HG03432 (cell line): ENCODE results near the gene ATG16L2.
"Not testable (repeated sequence)": the region's sequence is repeated elsewhere in the genome, so short reads cannot be mapped to it uniquely, and the experiment has no call there.

Source experiments
- ATAC-seq: cut with Tn5 transposase; IDR thresholded peaks from one replicate; pipeline ENCODE4 v1.9.1; 2021; ENCODE audit warnings: mild to moderate bottlenecking, moderate library complexity; ENCODE audit not compliant: unreplicated experiment

Gene ATG16L2

GRCh38 chr11:72824811-72825505, 10.7 kb downstream of the ATG16L2 start:
- ATAC-seq, result no peak

- no peak for ATAC-seq
Measured at GRCh38 chr11:72825661-72826060, 11.4 kb downstream of the ATG16L2 start.

- ATAC-seq, result no peak
Measured at GRCh38 chr11:72826191-72826941, 12.2 kb downstream of the ATG16L2 start.

GRCh38 chr11:72826942-72827480, 12.8 kb downstream of the ATG16L2 start:
- no peak for ATAC-seq

- not testable (repeated sequence) for ATAC-seq
Measured at GRCh38 chr11:72827656-72828055, 13.4 kb downstream of the ATG16L2 start.

DNA sequence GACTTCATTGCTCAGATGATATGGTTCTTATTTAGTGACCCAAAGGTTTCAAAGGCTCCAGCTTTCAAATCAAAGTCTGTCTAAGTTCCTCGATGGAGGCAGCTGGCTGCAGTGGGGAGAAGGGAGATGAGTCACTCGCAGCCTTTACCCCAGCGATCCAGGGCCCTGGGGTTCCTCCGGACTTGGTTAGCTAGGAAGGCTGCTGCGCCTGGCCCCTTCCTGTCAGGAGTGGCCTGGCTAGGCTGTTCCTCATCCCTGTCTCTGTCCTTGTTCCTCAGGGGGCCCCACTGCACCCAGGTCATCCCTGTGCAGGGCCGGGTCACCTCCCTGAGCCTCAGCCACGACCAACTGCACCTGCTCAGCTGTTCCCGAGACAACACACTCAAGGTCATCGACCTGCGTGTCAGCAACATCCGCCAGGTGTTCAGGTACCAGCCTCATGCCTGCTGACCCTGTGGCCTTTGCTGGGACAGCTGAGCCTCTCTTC, 13.9 kb downstream of the ATG16L2 start:
- ATAC-seq, result no peak

DNA sequence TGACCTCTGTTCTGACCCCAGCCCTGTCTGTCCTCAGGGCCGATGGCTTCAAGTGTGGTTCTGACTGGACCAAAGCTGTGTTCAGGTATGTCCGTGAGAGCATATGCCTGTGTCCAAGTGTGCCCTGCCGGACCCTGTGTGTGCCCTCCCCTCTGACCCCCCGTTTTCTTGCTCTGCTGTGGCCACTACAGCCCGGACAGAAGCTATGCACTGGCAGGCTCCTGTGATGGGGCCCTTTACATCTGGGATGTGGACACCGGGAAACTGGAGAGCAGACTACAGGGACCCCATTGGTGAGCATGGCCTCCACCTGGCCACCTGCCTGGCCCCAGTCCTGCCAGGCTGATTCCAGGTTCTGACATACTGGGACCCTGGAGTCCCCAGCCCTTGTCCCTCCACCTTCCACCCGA, 14.5 kb downstream of the ATG16L2 start:
- no peak for ATAC-seq

DNA sequence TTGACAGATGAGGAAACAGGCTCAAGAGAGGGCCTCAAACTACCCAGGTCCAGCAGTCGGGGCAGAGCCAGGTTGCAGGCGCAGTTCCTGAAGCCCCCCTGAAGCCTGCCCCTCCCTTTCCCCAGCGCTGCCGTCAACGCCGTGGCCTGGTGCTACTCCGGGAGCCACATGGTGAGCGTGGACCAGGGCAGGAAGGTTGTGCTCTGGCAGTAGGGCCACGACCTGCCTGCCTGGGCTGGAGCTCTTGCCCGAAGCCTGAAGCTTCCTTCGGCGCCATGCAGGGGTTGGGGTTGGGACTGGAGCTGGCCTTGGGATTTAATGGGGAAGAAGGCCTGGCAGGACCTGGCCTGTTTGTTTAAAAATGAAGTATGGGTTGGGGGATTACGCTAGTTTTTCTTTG, 15.0 kb downstream of the ATG16L2 start:
- ATAC-seq, result no peak

DNA sequence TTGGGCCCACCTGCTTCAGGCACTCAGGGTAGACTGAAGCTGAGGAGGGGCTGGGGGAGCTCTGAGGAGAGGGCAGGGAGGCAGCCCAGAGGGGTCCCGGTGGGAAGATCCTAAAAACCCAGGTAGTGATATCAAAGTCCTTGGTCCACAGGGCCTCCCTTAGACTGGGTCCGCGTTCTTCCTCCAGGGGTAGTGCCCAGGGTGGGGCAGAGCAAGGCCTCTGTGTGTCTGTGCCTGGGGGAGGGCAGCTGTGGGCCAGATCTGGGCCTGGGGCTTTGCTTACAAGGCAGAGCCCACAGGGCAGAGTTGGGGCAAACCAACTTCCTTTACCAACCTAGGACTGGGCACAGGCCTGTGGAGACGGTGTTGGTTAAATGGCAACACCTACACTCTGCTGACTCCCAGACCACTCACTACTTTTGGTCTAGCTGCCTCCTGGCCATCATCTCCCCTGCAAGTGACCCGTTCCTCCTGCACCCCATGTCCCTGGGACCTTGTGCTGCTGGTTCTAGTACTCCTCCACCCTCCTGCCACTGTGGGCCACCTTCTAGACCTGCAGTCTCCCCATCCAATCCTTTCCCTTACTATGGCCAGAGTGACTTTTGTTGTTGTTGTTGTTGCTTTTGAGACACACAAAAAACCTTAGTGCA, 15.8 kb downstream of the ATG16L2 start:
- no peak for ATAC-seq

- no peak for ATAC-seq
Measured at GRCh38 chr11:72831521-72832300, 17.5 kb downstream of the ATG16L2 start.

DNA sequence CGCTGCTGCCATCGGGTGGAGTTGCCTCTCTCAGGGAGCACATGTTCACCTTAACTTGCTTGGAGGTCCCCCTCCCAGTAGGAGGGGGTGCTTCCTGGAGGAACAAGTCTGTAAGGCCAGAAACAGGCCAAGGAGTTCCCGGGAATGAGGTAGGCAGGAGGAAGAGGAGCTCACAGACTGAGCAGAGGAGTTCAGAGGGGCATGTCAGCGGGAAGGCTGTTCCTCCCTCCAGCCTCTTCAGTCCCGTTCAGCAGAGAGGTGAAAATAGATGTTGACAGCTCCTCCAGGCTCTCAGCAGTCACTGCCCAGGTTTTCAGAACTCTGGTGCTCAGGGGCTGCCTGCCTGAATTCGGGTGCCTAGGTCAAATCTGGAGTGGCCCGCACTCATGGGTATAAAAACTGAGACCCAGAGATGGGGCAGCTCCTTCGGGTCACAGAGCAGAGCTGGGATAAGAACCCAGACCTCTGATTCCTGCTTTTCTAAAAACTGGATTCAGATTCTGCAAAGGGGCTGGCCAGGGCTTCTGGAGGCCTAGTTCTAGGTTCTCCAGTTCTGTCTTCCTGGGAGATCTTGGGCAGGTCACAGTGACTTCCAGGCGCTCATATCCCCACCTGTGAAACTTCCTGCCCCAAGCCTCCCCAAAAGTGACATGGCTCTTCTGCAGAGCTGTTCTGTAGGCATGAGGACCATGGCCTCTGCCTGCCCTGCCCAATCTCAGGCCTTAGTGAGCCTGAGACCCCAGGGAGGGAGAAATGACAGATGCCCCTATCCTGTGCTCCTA, 18.3 kb downstream of the ATG16L2 start:
- ATAC-seq, result no peak

DNA sequence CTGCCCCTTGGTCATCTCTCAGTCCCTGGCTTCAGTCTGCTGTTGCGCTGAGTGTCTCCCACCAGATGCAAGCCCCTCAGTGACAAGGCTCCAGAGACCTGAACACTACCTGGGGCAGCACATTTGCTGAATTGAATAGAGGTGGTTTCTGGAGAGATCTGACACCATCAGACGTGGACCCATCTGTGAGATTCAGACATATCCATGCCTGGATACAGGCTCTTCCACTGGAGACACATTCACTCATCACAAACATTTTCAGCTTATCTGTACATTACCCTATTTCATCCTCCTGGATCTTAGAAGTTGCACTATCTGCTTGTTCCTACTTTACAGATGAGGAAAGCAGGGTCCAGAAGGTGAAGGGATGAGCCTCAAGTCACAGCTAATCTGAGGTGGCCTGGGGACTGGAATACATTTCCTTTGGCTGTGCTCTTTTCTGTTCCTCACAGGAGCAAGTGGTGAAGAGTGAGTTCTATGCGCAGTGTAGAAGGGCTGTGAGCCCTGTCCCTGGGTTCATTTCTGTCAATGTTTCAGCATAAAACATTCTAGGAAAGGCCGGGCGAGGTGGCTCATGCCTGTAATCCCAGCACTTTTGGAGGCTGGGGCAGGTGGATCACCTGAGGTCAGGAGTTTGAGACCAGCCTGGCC, 19.0 kb downstream of the ATG16L2 start:
- ATAC-seq, result no peak

DNA sequence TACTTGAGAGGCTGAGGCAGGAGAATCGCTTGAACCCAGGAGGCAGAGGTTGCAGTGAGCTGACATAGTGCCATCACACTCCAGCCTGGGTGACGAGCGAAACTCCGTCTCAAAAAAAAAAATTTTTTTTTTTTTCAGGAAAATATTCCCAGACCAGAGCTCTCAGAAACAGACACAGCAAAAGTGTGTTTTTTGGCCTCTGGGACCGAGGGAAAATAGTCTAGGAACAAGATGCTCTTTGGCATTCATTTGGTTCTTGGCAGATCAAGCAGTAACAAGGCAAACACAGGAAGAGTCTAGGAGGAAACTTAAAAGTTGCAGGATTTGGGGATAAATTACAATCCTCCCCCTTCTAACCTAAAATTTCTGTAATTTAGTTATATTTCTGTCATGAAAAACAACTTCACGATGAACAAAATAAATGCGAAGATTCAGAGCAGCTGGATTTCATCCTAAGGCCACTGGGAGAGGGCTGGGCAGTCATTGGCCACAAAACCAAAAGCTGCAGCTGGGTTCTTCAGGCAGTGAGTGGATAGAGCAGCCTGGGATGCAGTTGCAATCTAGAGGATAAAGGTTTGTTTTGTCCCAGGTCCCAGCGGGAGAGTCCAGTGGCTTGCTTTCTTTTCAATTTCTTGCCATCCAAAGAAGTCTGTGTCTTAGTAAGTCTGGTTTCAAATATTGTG, 19.7 kb downstream of the ATG16L2 start:
- ATAC-seq, result no peak

DNA sequence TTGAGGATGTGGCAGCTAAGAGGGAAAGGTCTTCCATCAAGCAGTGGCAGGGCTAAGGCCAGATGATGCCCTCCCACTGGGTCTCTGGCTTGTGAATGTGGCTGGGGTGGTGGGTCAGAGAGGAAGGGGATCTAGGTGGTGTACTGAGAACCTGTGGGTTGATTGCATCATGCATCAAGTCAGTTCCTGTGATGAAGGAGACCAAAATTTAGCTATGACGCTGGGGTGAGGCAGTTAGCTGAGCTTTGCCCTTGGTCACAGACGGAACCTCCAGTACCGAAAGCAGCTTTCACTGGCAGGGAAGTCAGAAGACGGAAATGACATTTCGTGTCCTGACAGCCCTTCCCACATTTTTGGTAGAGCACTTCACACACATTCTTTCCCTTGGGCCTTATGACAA, 20.7 kb downstream of the ATG16L2 start:
- no peak for ATAC-seq

- no peak for ATAC-seq
Measured at GRCh38 chr11:72836111-72836510, 21.9 kb downstream of the ATG16L2 start.

- no peak for ATAC-seq
Measured at GRCh38 chr11:72838691-72839305, 24.6 kb downstream of the ATG16L2 start.

DNA sequence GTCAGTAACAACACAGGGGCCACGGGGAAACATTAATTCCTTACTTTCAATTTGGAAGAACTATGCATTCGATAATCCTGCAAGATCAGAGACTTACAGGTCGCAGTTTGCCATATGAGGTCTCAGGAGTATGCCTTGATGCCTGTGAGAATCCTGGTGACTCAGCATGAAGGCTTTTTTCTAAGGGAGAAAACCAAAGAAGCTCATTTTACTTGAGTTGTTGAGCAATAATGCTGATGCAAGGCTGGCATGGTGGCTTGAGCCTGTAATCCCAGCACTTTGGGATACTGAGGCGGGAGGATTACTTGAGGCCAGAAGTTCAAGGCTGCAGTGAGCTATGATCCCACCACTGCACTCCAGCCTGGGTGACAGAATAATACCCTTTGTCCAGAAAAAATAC, 26.6 kb downstream of the ATG16L2 start:
- ATAC-seq, result no peak

- ATAC-seq, result no peak
Measured at GRCh38 chr11:72841397-72841796, 27.2 kb downstream of the ATG16L2 start.
